ENCODE results near the gene NISCH.

GRCh38 chr3:52523386-52524257 is 68.2 kb downstream of the NISCH start:
- TF ChIP-seq POLR2A (IDR thresholded peaks at IDR 0.05) (no peak), CTCF (IDR thresholded peaks at IDR 0.05) (no peak)

All from testis (tissue), 2 donors.